ENCODE measurements around the gene ANKRD52.
"Not testable (repeated sequence)": the region's sequence is repeated elsewhere in the genome, so short reads cannot be mapped to it uniquely, and the experiment has no call there.

The ANKRD52 gene

GRCh38 chr12:56258068-56258819 is at the start of gene ANKRD52:
Gene ANKRD52 (minus strand): TSS chr12:56258384. CDS start chr12:56258269, 115 bp downstream.
- no peak for FAIRE-seq

DNA sequence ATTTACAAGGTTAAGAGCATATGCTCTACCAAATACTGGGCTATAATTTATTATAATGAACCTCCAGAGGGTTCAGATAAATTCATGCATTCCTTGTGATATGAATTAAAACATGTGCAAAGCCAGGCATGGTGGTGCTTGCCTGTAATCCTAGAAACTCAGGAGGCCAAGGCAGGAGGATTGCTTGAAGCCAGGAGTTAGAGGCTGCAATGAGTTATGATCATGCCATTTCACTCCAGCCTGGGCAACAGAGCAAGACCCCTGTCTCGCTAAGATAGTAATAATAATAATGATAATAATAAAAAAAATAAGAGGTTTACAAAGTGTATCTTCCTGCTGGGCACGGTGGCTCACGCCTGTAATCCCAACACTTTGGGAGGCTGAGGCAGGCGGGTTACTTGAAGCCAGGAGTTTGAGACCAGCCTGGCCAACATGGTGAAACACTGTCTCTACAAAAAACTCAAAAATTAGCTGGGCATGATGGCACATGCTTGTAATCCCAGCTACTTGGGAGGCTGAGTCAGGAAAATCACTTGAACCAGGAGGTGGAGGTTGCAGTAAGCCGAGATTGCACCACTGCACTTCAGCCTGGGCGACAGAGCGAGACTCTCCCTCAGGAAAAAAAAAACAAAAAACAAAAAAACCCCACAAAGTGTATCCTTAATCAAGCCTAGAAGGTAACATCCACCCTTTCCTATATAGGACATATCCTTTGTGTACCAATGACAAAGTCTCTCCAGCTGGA is 49.2 kb upstream of the ANKRD52 start:
- no peak for FAIRE-seq

DNA sequence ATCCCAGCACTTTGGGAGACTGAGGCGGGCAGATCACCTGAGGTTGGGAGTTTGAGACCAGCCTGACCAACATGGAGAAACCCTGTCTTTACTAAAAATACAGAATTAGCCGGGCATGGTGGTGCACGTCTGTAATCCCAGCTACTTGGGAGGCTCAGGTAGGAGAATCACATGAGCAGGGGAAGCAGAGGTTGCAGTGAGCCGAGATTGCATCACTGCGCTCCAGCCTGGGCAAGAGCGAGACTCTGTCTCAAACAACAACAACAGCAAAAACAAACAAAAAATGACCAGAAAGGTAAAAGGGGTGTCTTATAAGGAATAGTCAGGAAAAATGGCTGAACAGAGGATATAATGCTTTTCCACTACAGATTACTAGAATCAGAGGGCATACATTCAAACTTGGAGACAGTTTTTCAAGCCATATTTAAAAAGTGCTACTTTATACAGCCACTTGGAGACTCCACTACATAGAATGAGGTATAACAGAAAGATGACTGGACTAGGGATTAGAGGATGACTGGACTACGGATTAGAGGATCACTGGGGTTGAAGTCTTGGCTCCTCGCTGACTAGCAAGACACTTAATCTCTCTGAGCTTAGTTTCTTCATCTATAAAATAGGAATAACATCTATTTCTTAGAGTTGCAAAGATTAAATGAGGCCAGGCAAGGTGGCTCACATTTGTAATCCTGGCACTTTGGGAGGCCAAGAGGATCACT is 46.8 kb upstream of the ANKRD52 start:
- no peak for FAIRE-seq

DNA sequence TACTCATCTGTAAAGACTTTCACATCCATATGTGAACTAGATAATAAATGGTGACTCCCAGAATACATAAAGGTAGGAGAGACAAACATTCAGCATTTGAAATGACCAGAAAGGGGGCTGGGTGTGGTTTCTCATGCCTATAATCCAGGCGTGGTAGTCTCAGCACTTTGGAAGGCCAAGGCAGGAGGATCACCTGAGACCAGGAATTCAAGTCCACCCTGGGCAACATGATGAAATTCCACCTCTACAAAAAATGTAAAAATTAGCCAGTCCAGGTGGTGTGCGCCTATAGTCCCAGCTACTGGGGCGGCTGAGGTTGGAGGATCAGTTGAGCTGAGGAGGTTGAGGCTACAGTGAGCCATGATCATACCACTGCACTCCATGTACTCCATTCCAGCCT is 46.1 kb upstream of the ANKRD52 start:
- no peak for FAIRE-seq

DNA sequence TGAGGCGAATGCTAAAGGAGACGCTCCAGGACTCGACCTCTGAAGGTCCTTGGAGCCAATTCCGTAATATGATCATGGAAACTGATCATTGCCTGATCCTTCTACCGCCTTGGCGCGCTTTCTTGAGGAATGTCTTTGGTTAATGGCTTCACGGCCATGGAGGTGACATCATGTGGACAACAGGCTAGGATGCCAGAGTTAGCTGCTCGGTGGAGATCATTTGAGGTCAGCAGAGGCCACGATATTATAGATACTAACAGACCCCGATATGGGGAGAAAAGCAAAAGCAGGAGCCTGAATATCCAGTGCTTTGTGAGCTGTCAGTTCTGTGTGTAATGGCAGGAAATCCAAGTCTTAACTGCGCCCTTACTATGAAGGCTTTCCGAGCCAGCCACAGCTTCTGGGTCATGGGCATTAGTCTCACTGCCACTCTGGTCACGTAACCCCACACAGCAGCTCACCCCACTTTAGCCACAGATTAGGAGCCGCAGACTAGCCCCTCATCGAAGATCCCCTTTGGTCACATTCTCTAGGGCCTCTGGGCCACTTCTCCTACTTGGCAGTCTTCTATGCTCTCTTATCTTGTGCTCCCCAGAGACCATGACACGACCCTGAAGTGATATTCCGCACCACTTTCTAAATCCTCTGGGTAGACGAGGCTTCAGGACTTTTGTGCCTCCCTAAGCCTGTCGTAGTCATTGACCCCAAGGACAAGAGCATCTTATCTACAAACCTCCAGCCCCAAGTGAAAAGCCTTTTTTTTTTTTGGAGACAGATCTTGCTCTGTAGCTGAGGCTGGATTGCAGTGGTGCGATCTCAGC is 42.7 kb upstream of the ANKRD52 start:
- no peak for FAIRE-seq

DNA sequence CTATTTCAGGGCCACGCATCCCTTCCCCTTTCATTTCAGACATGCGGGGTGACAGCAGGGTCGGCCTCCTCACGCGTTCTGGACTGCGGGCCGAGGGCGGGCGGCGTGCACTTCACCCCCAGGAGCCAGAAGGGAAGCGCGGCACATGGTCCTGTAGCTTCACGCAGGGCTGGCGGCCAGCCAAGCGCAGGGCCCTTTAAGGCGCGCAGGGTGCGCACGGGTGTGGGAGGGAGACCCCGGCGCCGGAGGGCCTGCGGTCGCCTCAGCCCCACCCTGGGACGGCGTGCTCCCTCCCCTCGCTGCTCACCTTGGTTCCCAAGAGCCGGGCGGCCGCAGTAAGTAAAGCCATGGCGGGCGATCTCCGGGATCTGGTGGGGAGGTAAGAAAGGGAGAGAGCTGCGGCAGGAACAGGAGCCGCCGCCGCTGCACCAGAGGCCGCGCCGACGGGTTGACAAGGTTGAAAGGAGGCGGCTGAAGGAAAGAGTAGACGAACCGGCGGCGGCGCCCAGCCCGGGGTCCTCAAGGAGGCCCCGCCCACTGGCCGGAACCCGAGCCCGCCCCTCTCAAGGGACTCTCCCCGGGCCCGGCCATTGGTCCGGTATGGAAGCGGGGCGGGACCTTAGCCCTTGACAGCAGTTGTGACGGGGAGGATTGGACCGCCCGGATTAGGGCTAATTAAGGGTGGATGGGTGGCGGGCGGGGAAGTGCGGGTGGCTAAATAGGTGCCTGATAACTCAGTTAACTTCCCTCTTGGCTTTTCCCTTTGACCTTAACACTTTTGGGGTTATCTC is 41.9 kb upstream of the ANKRD52 start, which contains the start of gene CS:
CS (minus strand) TSS at position 478 of the 791 bp plus-strand sequence; CDS start at position 349, 129 bp downstream.
- FAIRE-seq = no peak

DNA sequence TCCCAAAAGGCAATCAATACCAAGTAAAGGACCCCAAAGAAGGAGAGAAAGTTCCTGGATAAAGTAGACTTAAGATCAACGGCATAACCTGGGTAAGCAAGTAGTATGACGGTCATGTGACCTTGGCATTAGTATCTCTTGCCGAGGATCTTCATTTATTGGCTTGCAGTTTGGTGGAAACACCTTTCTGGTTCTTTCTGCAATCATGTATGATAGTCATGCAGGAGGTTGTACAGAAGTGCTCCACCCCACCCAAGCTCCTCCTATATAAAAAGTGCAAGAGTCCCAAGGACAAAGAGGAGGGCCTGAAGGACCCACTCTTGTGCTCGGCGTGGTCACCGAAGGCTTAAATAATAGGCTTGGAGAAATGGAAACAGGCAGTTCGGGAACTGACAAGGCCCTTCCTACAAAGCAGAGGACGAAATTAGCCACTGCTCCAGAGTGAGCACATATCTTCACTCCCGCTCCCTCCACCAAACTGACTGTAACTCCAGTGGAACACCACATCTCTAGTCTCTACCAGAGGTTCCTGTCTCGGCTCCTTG is 41.2 kb upstream of the ANKRD52 start:
- FAIRE-seq = no peak

GRCh38 chr12:56298828-56299227 is 40.6 kb upstream of the ANKRD52 start:
- no peak for FAIRE-seq

GRCh38 chr12:56297400-56297799 is 39.2 kb upstream of the ANKRD52 start:
- no peak for FAIRE-seq

DNA sequence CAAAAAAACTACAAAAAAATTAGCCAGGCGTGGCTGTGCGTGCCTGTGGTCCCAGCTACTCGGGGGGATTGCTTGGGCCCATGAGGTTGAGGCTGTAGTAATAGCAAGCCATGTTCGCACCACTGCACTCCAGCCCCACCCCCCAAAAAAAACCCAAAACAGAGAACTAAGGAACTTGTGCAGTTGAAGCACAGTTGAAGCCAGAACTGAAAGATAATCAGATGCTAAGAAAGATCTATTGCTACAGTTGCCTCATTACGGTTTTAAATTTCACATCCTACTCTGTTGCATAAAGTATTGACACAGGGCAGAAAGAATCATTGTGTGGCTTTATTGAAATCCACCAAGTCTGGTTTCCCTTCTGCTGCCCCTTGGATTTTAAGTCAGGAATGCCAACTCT is 38.1 kb upstream of the ANKRD52 start:
- FAIRE-seq = no peak

DNA sequence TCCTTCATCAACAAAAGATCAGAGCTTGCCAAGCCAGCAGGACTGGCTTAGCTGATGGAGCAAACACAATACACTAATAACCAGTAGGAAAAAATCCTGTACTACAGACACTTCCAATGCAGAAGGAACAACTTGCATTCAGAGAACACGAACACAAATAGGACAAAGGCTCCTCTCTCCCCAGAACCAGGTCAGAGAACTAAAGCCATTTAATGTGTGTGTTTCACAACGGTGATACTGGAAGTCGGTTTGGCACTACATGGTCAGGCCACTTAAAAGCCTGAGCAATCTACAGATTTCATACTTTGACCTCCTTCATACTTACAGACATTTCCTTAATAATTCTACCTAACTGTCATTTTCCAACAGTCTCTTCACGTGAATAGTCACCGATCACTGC is 35.6 kb upstream of the ANKRD52 start:
- no peak for FAIRE-seq

DNA sequence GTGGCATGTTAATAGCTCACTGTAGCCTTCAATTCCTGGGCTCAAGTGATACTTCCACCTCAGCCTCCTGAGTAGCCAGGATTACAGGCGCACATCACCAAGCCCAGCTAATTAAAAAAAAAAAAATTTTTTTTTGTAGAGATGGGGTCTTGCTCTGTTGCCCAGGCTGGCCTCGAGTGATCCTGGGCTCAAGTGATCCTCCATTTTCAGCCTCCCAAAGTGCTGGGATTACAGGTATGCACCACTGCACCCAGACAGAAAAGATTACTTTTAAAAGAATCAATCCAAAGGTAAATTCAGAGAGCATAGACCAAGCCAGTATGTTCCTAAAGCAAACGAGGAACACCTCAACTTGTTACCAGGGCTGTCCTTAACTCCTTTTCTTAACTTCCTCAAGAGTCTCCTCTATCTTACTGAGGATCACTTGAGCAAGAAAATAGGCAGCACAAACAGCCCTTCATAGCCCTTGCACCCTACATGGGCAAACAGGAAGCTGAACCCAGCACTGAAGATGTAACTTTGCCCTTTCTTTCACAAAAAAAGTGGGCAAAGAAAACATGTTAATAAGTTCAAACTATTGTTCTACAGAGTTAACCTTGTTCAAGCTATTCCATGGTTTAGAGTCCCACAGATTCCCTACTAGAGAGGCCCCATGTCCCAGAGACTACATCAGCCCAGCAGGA is 30.7 kb upstream of the ANKRD52 start:
- FAIRE-seq = no peak

DNA sequence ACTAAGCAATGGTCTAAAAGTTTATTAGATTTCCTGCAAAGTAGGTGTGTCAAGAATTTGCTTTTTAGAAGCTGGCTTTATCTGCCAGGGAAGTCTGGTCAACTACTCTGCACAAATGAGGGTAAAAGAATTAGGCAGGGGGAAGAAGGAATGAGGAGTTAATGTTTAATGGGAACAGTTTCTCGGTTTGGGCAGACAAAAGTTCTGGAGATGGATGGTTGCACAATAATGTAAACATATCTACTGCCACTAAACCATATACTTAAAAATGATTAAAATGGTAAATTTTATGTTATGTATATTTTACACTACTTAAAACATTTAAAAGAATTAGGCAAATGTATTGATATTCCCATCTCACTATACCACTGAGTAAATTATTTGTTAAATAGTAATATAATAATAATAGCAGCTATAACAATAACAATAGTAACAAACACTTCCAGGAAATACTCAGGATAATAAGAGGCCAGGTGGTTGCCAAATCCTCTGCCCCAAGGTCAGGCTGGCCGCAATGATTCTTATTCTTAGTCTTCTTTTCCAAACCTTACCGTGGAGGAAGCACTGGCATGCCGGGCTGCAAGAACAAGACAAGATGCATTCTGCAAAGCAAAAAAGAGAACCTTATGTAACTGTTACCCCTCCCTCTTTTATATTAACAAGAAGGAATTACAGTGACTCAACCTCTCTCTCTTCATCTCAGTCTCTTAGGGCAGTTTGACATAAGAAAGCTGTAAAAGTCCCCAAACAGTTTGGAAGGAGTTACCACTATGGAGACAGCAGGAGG is 28.1 kb upstream of the ANKRD52 start:
- FAIRE-seq = no peak

DNA sequence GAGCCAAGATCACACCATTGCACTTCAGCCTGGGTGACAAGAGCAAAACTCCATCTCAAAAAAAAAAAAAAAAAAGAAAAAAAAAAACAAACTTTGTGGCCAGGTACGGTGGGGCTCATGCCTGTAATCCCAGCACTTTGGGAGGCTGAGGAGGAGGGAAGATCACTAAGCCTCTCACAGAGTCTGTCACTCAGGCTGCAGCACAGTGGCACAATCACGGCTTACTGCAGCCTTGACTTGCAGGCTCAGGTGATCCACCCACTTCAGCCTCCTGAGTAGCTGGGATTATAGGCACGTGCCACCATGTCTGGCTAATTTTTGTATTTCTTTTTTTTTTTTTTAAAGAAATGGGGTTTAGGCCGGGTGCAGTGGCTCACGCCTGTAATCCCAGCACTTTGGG is 26.1 kb upstream of the ANKRD52 start:
- not testable (repeated sequence) for FAIRE-seq

DNA sequence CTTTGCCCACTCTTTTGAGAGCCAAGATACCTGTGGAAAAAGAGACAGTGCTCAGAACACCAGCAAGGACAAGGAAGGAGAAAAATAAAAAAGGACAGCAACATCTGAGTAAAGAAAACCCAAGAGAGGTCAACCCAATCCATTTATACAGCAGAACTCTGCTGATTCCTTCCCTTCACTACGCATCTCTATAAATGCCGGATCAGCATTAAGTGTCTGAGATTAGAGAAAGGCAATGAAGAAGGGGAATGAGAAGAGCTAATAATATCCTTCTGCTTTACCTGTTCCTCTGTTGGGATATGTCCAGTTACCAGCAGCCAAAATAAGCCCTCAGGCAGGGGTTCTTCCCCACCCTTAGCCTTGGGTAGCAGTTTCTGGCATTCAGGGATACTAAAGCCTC is 24.4 kb upstream of the ANKRD52 start:
- no peak for FAIRE-seq

DNA sequence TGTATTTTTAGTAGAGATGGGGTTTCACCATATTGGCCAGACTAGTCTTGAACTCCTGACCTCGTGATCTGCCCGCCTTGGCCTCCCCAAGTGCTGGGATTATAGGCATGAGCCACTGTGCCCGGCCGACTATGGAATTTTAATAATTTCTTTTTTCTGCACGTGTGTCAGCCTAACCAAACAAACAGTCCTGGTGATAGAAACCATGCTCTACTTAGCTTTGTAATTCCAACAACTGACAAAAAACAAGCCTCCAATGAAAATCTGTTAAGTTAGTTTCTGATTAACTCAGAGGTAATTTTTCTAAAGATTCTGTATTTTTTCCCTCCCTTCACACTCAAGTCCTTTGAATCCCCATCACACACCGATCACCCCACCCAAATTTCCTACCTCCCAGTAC is 23.8 kb upstream of the ANKRD52 start:
- FAIRE-seq = no peak

DNA sequence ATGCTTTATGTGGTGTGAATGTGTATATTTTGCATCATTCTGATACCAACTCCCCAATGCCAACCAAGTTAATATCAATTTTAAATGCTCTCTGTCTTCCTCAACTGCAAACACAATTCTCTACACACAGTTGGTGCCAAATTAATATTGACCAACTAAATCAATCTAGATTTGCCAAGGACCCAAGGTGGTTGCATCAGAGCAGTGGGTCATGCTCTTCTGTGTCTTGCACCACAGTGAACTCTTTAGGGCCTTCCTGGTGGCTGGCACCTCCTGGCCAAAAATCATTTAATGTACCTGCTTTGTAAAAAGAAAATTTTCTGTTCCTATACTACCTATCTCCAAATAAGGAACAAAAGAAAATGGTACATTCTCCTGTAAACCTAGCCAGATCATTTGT is 22.7 kb upstream of the ANKRD52 start:
- no peak for FAIRE-seq

- FAIRE-seq = no peak
Observed at GRCh38 chr12:56278905-56279304, 20.7 kb upstream of the ANKRD52 start.

DNA sequence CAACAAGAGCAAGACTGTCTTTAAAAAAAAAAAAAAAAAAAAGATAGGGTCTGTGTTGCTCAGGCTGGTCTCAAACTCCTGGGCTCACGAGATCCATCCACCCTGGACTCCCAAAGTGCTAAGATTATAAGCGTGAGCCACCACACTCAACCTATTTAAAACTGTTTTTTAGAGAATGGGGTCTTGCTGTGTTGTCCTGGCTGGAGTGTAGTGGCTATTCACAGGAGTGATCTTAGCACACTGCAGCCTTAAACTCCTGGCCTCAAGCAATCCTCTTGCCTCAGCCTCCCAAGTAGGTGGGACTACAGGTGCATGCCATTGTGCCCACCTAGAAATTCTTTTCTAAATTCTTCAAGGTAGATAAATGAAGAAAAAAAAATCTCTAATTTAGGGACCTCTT is 16.1 kb upstream of the ANKRD52 start:
- no peak for FAIRE-seq

GRCh38 chr12:56272468-56272867 is 14.3 kb upstream of the ANKRD52 start:
- not testable (repeated sequence) for FAIRE-seq

All from islet of Langerhans (tissue), 1 donor.